Stomach (tissue), 9 donors: ENCODE results near the gene NEURL1B. TPM values are rescaled to one million over a fixed set of nuclear protein-coding genes. Genes with fewer than 3 reads are reported as not detected.
A peak's percentile ranks its signal among the peaks of the same experiment; 100 is the strongest.

Source experiments
- DNase-seq, 2 donors: peaks; one replicate each; pipeline versions ENCODE4 v3.0.0 to v3.0.0-alpha.2; 2013 to 2019
- H3K27ac ChIP-seq, 5 donors: fragments of 200-600 bp in 4 of 5; sonication (generic) in 4 of 5; one replicate each; pipeline ENCODE4 v1.5.1; 2013 to 2019; ENCODE audit warnings: mild to moderate bottlenecking in 1 of 5, moderate library complexity in 1 of 5
- H3K27me3 ChIP-seq, 3 donors: fragments of 200-600 bp; sonication (generic); one replicate each; pipeline ENCODE4 v1.5.1; 2017 to 2019; ENCODE audit warnings: mixed run types in 1 of 3
- H3K36me3 ChIP-seq, 4 donors: fragments of 200-600 bp; sonication (generic); 1 replicate in 3 of 4; 2 replicates in 1 of 4; pipeline ENCODE4 v1.5.1; 2016 to 2019
- H3K4me1 ChIP-seq, 4 donors: fragments of 200-600 bp; sonication (generic); one replicate each; pipeline ENCODE4 v1.5.1; 2016 to 2019
- H3K4me3 ChIP-seq, 4 donors: fragments of 200-600 bp; sonication (generic) in 3 of 4; one replicate each; pipeline ENCODE4 v1.5.1; 2016 to 2019; ENCODE audit warnings: mild to moderate bottlenecking in 1 of 4
- H3K9me3 ChIP-seq, 4 donors: fragments of 200-600 bp; sonication (generic); one replicate each; pipeline ENCODE4 v1.5.1; 2016 to 2019
- CTCF ChIP-seq, 7 experiments: fragments of 450-650 bp in 4 of 7; fragments of 200-600 bp in 3 of 7; sonication (generic) in 3 of 7; IDR thresholded peaks; one replicate each; pipeline ENCODE4 v1.5.1; 2016 to 2019; ENCODE audit warnings: antibody characterized with exemption in 7 of 7, control low read depth in 2 of 7, mild to moderate bottlenecking in 1 of 7
- EP300 ChIP-seq: sonication (generic); formaldehyde crosslinking; IDR thresholded peaks from one replicate; pipeline ENCODE4 v1.6.1; 2017; ENCODE audit warnings: antibody characterized with exemption
- POLR2A ChIP-seq, 4 donors: fragments of 450-650 bp; IDR thresholded peaks; one replicate each; pipeline ENCODE4 v1.6.1; 2016; ENCODE audit warnings: antibody characterized with exemption in 4 of 4, control low read depth in 2 of 4, mild to moderate bottlenecking in 1 of 4, moderate library complexity in 1 of 4
- POLR2AphosphoS5 ChIP-seq, 3 donors: sonication (generic); formaldehyde crosslinking; IDR thresholded peaks; one replicate each; pipeline ENCODE4 v1.6.1; 2016; ENCODE audit warnings: antibody characterized with exemption in 3 of 3
- WGBS, 5 donors: extraction: QIAGEN DNeasy Blood & Tissue Kit in 3 of 5; methylation state at CpG; one replicate each; pipeline versions ENCODE4 v1.1.5 to v1.1.7; 2013 to 2018; 5-methylcytosine and 5-hydroxymethylcytosine counted together
- intact Hi-C: fragments of 100-400 bp; cut with DNase I; formaldehyde crosslinking; loops from one replicate; pipeline ENCODE4 v1.15.1; 2023; ENCODE audit warnings: low total_unique reads
- polyA plus RNA-seq, 3 donors: library from polyadenylated mRNA; stranded (reverse); fragments of 200-250 nt; gene quantifications; one replicate each; pipeline ENCODE4 v1.2.3, GENCODE V29; 2013
- total RNA-seq, 5 donors: library from RNA; depleted of rRNA; stranded (reverse); fragments of >200 nt; gene quantifications; one replicate each; pipeline versions ENCODE4 v1.1.0 to v1.2.3, GENCODE V29; 2014 to 2016
- donor health status: healthy with polysubstance abuse.
- donor health status: Bipolar disorder and iron deficiency.
- donor health status: healthy.

The NEURL1B gene
- total and polyA plus RNA-seq, 8 donors, result 2.7 to 60.3 (median 9.8) TPM

GRCh38 chr5:172713113-172713808, 72.2 kb downstream of the NEURL1B start:
- Histone ChIP-seq H3K27me3 (peaks cover 0 to 14% (median 6%) of the 10 kb centered on the region in 3 donors), H3K36me3 (no peaks in the 10 kb centered on the region), H3K4me1 (peaks cover 24 to 41% (median 30%) of the 10 kb centered on the region in 4 donors), H3K27ac (peak overlapping the region in 1 of 5 donors; percentile 75), H3K4me3 (no peak overlapping the region), H3K9me3 (no peaks in the 10 kb centered on the region)
- WGBS, 5 donors, result 0 to 2% (median 1%) methylated on average over 15 of the region's 15 CpGs
- peak; percentile 62 to 79 for DNase-seq
- TF ChIP-seq POLR2AphosphoS5 (IDR thresholded peaks at IDR 0.05) (no peak), CTCF (IDR thresholded peaks at IDR 0.05) (peak in 5 of 7 experiments; percentile 66 to 93 (median 87))
- intact Hi-C loops, result loop anchor here (2.0 to 10.0 kb wide), 2 partner anchors 52 to 220 kb away; no protein-coding TSS in a partner anchor

GRCh38 chr5:172713809-172714490, 72.9 kb downstream of the NEURL1B start:
- H3K4me3 ChIP-seq, result no peak overlapping the region
- no peaks in the 10 kb centered on the region for H3K9me3 ChIP-seq
- intact Hi-C loops, result loop anchor here (2.0 to 10.0 kb wide), 2 partner anchors 51 to 219 kb away; no protein-coding TSS in a partner anchor
- WGBS, 5 donors, result 57 to 75% (median 62%) methylated on average over 9 of the region's 9 CpGs
- peak overlapping the region in 3 of 5 donors; percentile 61 to 75 (median 71) for H3K27ac ChIP-seq
- no peak for TF ChIP-seq EP300
- no peak for TF ChIP-seq POLR2A (IDR thresholded peaks at IDR 0.05)
- TF ChIP-seq POLR2AphosphoS5 (IDR thresholded peaks at IDR 0.05), result no peak
- TF ChIP-seq CTCF (IDR thresholded peaks at IDR 0.05), result no peak
- no peaks in the 10 kb centered on the region for H3K36me3 ChIP-seq
- peaks cover 24 to 41% (median 30%) of the 10 kb centered on the region in 4 donors for H3K4me1 ChIP-seq
- no peak for DNase-seq
- peaks cover 0 to 14% (median 6%) of the 10 kb centered on the region in 3 donors for H3K27me3 ChIP-seq

- intact Hi-C loops, result loop anchor here (10.0 kb wide), 1 partner anchor 50 kb away; no protein-coding TSS in a partner anchor
- peaks cover 24 to 41% (median 30%) of the 10 kb centered on the region in 4 donors for H3K4me1 ChIP-seq
- DNase-seq, result peak; percentile 79 to 87
- no peak for TF ChIP-seq POLR2A (IDR thresholded peaks at IDR 0.05)
- TF ChIP-seq EP300, result peak; percentile 72
- peak; percentile 42 to 57 (median 49) for TF ChIP-seq POLR2AphosphoS5 (IDR thresholded peaks at IDR 0.05)
- TF ChIP-seq CTCF (IDR thresholded peaks at IDR 0.05), result peak in 5 of 7 experiments; percentile 74 to 97 (median 90)
- H3K4me3 ChIP-seq, result no peak overlapping the region
- 27 to 32% (median 29%) methylated on average over 12 to 15 of the region's 15 CpGs for WGBS, 5 donors
- H3K9me3 ChIP-seq, result no peaks in the 10 kb centered on the region
- no peaks in the 10 kb centered on the region for H3K36me3 ChIP-seq
- H3K27me3 ChIP-seq, result peaks cover 0 to 14% (median 6%) of the 10 kb centered on the region in 3 donors
- peak overlapping the region; percentile 7 to 75 (median 61) for H3K27ac ChIP-seq
Measured at GRCh38 chr5:172714491-172715420, 73.7 kb downstream of the NEURL1B start.

GRCh38 chr5:172715421-172715780, 74.3 kb downstream of the NEURL1B start:
- no peak overlapping the region for H3K4me3 ChIP-seq
- H3K27ac ChIP-seq, result peak overlapping the region; percentile 7 to 75 (median 61)
- intact Hi-C loops, result loop anchor here (10.0 kb wide), 1 partner anchor 49 kb away; no protein-coding TSS in a partner anchor
- H3K4me1 ChIP-seq, result peaks cover 24 to 41% (median 30%) of the 10 kb centered on the region in 4 donors
- H3K36me3 ChIP-seq, result no peaks in the 10 kb centered on the region
- H3K27me3 ChIP-seq, result peaks cover 0 to 14% (median 6%) of the 10 kb centered on the region in 3 donors
- TF ChIP-seq POLR2A (IDR thresholded peaks at IDR 0.05), result no peak
- no peak for TF ChIP-seq POLR2AphosphoS5 (IDR thresholded peaks at IDR 0.05)
- no peak for TF ChIP-seq EP300
- no peak for TF ChIP-seq CTCF (IDR thresholded peaks at IDR 0.05)
- 78 to 95% (median 86%) methylated on average over 6 of the region's 6 CpGs for WGBS, 5 donors
- H3K9me3 ChIP-seq, result no peaks in the 10 kb centered on the region
- no peak for DNase-seq
